Measurements from ENCODE around the gene CSNK1A1. TPM values are rescaled to one million over a fixed set of nuclear protein-coding genes. Genes with fewer than 3 reads are reported as not detected.
A peak's percentile ranks its signal among the peaks of the same experiment; 100 is the strongest.

The CSNK1A1 gene
- total RNA-seq, 1 donor from 2014 or later = 282 TPM

DNA sequence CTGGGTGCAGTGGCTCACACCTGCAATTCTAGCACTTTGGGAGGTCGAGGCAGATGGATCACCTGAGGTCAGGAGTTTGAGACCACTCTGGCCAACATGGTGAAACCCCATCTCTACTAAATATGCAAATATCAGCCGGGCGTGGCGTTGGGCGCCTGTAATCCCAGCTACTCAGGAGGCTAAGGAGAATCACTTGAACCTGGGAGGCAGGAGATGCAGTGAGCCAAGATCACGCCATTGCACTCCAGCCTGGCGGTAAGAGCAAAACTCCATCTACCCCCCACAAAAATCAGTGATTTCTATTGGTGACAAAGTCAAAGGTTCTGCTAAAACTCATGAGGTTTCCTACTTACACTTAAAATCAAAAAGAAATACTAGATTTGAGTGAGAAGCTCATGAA is 18.8 kb downstream of the CSNK1A1 start:
- Mint-ChIP-seq H3K27me3 (ENCODE audit: unreplicated experiment) (no peaks in the 10 kb centered on the region), H3K9me3 (ENCODE audit: unreplicated experiment) (no peaks in the 10 kb centered on the region), H3K27ac (ENCODE audit: unreplicated experiment) (no peak overlapping the region), H3K36me3 (ENCODE audit: unreplicated experiment) (peaks cover 5% of the 10 kb centered on the region), H3K4me3 (ENCODE audit: unreplicated experiment) (no peak overlapping the region), H3K4me1 (ENCODE audit: unreplicated experiment) (peaks cover 51% of the 10 kb centered on the region)
- no peak for DNase-seq (ENCODE audit: extremely low spot score, unreplicated experiment)
- TF ChIP-seq, protein P1, sequence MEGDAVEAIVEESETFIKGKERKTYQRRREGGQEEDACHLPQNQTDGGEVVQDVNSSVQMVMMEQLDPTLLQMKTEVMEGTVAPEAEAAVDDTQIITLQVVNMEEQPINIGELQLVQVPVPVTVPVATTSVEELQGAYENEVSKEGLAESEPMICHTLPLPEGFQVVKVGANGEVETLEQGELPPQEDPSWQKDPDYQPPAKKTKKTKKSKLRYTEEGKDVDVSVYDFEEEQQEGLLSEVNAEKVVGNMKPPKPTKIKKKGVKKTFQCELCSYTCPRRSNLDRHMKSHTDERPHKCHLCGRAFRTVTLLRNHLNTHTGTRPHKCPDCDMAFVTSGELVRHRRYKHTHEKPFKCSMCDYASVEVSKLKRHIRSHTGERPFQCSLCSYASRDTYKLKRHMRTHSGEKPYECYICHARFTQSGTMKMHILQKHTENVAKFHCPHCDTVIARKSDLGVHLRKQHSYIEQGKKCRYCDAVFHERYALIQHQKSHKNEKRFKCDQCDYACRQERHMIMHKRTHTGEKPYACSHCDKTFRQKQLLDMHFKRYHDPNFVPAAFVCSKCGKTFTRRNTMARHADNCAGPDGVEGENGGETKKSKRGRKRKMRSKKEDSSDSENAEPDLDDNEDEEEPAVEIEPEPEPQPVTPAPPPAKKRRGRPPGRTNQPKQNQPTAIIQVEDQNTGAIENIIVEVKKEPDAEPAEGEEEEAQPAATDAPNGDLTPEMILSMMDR (IDR thresholded peaks at IDR 0.05) = no peak

DNA sequence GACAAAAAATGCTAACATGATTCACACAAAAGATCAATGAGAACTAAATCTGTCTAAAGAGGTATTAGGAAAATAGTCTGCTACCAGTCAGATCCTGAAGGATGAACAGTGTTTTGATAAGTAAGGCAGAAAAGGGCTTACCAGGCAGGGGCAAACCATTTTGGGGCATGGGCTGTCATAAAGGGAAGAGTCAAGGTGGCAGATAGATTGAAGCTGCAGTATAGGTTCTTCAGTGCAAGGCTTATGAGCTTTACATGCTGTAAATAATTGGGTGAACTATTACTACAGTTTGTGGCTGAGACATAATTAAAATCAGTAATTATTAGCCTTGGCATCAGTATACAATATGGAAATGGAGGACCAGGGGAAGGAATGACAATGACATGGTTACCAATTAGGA is 21.8 kb downstream of the CSNK1A1 start:
- Mint-ChIP-seq H3K36me3 (ENCODE audit: unreplicated experiment) (no peaks in the 10 kb centered on the region), H3K9me3 (ENCODE audit: unreplicated experiment) (no peaks in the 10 kb centered on the region), H3K4me3 (ENCODE audit: unreplicated experiment) (no peak overlapping the region), H3K27me3 (ENCODE audit: unreplicated experiment) (no peaks in the 10 kb centered on the region), H3K4me1 (ENCODE audit: unreplicated experiment) (peaks cover 50% of the 10 kb centered on the region), H3K27ac (ENCODE audit: unreplicated experiment) (peak overlapping the region; percentile 9)
- no peak for DNase-seq (ENCODE audit: extremely low spot score, unreplicated experiment)
- TF ChIP-seq, protein P1 (IDR thresholded peaks at IDR 0.05) = no peak

DNA sequence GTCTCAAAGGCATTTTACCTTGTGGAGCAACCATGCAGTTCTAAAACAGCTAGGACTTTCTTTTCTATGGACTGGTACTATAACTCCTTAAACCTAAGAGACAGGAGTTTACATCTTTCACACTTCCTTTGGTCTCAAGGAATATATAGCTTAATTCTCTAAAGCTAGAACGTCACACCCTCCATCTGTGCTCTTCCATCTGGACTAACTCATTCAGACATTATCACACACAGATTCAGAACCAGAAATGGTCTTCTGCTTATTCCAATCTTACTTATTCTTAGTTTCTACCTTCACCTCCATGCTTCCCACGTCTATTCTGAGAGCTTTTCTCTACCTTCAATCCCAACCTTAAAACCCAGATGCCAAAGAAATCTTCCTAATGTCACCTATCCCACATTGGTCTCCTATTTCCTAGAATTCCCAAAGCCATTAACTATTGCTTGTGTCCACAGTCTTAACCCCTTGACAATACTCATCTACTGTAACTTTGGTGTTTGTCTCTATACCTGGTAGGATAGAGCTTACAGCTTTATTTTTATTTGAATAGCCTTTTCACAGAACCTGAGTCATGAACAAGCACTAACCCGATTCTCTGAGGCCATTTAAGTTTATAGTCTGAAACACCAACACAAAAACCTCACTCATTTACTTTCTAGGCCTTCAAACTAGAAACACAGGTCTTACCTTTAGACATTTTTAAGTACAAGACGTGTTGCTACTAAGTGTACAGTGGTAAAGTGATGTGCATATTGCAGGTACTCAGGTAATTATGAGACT is 22.8 kb downstream of the CSNK1A1 start:
- Mint-ChIP-seq H3K4me3 (ENCODE audit: unreplicated experiment) (no peak overlapping the region), H3K9me3 (ENCODE audit: unreplicated experiment) (no peaks in the 10 kb centered on the region), H3K36me3 (ENCODE audit: unreplicated experiment) (peaks cover 6% of the 10 kb centered on the region), H3K27ac (ENCODE audit: unreplicated experiment) (peak overlapping the region; percentile 56), H3K27me3 (ENCODE audit: unreplicated experiment) (no peaks in the 10 kb centered on the region), H3K4me1 (ENCODE audit: unreplicated experiment) (peaks cover 45% of the 10 kb centered on the region)
- TF ChIP-seq, protein P1 (IDR thresholded peaks at IDR 0.05) = no peak
- no peak for DNase-seq (ENCODE audit: extremely low spot score, unreplicated experiment)

DNA sequence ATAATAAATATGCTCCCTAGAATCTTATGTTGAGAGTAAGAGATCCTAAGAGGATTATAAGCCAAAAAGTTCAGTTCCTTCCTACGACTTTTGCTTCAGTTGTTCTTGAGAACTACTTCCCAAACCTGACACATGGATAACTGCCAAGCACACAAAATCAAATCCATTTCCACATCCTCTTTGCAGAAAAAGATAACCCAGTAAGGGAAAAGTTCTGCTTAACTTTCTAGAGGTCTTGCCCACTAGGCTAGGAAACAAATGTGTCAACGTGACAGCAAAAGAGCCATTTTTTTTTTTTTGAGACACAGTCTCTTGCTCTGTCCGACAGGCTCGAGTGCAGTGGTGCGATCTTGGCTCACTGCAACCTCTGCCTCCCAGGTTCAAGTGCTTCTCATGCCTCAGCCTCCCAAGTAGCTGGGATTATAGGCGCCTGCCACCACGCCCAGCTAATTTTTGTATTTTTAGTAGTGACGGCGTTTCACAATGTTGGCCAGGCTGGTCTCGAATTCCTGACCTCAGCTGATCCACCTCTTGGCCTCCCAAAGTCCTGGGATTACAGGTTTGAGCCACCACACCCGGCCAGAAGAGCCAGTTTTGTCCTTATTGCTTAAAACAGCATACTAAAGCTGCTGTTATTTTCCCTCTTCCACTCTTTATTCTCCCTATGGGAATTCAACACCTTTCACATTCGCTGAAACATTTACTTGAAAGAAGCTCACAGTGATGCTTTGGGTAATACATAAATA is 24.2 kb downstream of the CSNK1A1 start:
- H3K36me3 Mint-ChIP-seq (ENCODE audit: unreplicated experiment) = peaks cover 16% of the 10 kb centered on the region
- peaks cover 46% of the 10 kb centered on the region for H3K4me1 Mint-ChIP-seq (ENCODE audit: unreplicated experiment)
- H3K27ac Mint-ChIP-seq (ENCODE audit: unreplicated experiment) = no peak overlapping the region
- no peak for DNase-seq (ENCODE audit: extremely low spot score, unreplicated experiment)
- TF ChIP-seq, protein P1 (IDR thresholded peaks at IDR 0.05) = no peak
- H3K4me3 Mint-ChIP-seq (ENCODE audit: unreplicated experiment) = no peak overlapping the region
- no peaks in the 10 kb centered on the region for H3K9me3 Mint-ChIP-seq (ENCODE audit: unreplicated experiment)
- no peaks in the 10 kb centered on the region for H3K27me3 Mint-ChIP-seq (ENCODE audit: unreplicated experiment)

Measured in osteocyte (in vitro differentiated cells).